OCI-LY7 (cell line): Measurements from ENCODE around the gene BTG4. TPM values are rescaled to one million over a fixed set of nuclear protein-coding genes. Genes with fewer than 3 reads are reported as not detected.

Experiments
- BruUV-seq: library from RNA; stranded (reverse); fragments of 400-500 nt; replicated peaks from 2 replicates; lab custom pipeline; 2021; lab: Mats Ljungman, UMichigan
- CTCF ChIA-PET: fragments of 300-600 bp; sonication (Branson Sonifier 250); formaldehyde crosslinking; loops from one replicate; lab custom pipeline; 2022; ENCODE audit warnings: antibody characterized with exemption; ENCODE audit not compliant: unreplicated experiment; lab: Charles Lee
- POLR2A ChIA-PET: fragments of 300-600 bp; sonication (Branson Sonifier 250); formaldehyde crosslinking; loops from one replicate; lab custom pipeline; 2022; ENCODE audit warnings: antibody characterized with exemption; lab: Charles Lee
- DNase-seq: peaks from one replicate; pipeline ENCODE4 v3.0.0-alpha.2; 2015; ENCODE audit warnings: low spot score
- H2AFZ ChIP-seq: fragments of 200-600 bp; sonication (generic), shearing (Covaris generic); 2 replicates; pipeline ENCODE4 v1.6.1; 2014; ENCODE audit warnings: mild to moderate bottlenecking, antibody characterized with exemption, low read length, moderate library complexity
- H3K27ac ChIP-seq: fragments of 200-600 bp; sonication (generic); 2 replicates; pipeline ENCODE4 v1.5.1; 2014; ENCODE audit warnings: mixed run types, low read depth, mild to moderate bottlenecking, moderate library complexity, low read length, inconsistent platforms; ENCODE audit not compliant: poor library complexity, severe bottlenecking
- H3K36me3 ChIP-seq: fragments of 200-600 bp; sonication (generic); 2 replicates; pipeline ENCODE4 v1.6.1; 2014; ENCODE audit warnings: mild to moderate bottlenecking, antibody characterized with exemption, low read length, moderate library complexity, mixed read lengths; ENCODE audit not compliant: insufficient read depth
- H3K4me1 ChIP-seq: fragments of 200-600 bp; sonication (generic); 2 replicates; pipeline ENCODE4 v1.5.1; 2014; ENCODE audit warnings: mild to moderate bottlenecking, low read length; ENCODE audit not compliant: insufficient read depth, poor library complexity, severe bottlenecking
- H3K4me2 ChIP-seq: fragments of 200-600 bp; sonication (generic); 2 replicates; pipeline ENCODE4 v1.6.1; 2014; ENCODE audit warnings: mild to moderate bottlenecking, low read length
- H3K4me3 ChIP-seq: fragments of 200-600 bp; sonication (generic); 2 replicates; pipeline ENCODE4 v1.5.1; 2014; ENCODE audit warnings: mild to moderate bottlenecking, low read depth, low read length; ENCODE audit not compliant: poor library complexity, severe bottlenecking
- H3K79me2 ChIP-seq: fragments of 200-600 bp; sonication (generic); 2 replicates; pipeline ENCODE4 v1.6.1; 2016; ENCODE audit warnings: low read depth, mild to moderate bottlenecking, low read length, moderate library complexity, mixed read lengths; ENCODE audit not compliant: insufficient read depth
- H3K9me2 ChIP-seq: fragments of 200-600 bp; sonication (generic); 2 replicates; pipeline ENCODE4 v1.6.1; 2016; ENCODE audit warnings: mild to moderate bottlenecking, low read length, mixed read lengths; ENCODE audit not compliant: insufficient read depth
- H3K9me3 ChIP-seq: fragments of 200-600 bp; sonication (generic); 2 replicates; pipeline ENCODE4 v1.6.1; 2014; ENCODE audit warnings: mild to moderate bottlenecking, mixed run types, low read length, mixed read lengths
- H4K20me1 ChIP-seq: fragments of 200-600 bp; sonication (generic); 2 replicates; pipeline ENCODE4 v1.6.1; 2014; ENCODE audit warnings: mild to moderate bottlenecking, antibody characterized with exemption, low read length, moderate library complexity, mixed read lengths; ENCODE audit not compliant: insufficient read depth
- CTCF ChIP-seq: fragments of 200-600 bp; sonication (generic); conservative IDR thresholded peaks from 2 replicates; pipeline ENCODE4 v1.5.1; 2014; ENCODE audit warnings: mild to moderate bottlenecking, antibody characterized with exemption, low read length, moderate library complexity, mixed read lengths
- EZH2phosphoT487 ChIP-seq: fragments of 200-600 bp; sonication (generic); IDR thresholded peaks from 2 replicates; pipeline ENCODE4 v1.6.1; 2018; ENCODE audit warnings: low read depth, borderline replicate concordance, mild to moderate bottlenecking, mixed run types, antibody characterized with exemption, low read length, moderate library complexity, mixed read lengths
- intact Hi-C: fragments of 100-400 bp; cut with micrococcal nuclease; formaldehyde crosslinking; loops from one replicate; pipeline ENCODE4 v1.10.0; 2022; ENCODE audit not compliant: unreplicated experiment
- total RNA-seq, 2 experiments: library from RNA; depleted of rRNA in 1 of 2; stranded (reverse); fragments of >200 nt in 1 of 2; shearing (Covaris generic) in 1 of 2; gene quantifications; 2 replicates each; pipeline ENCODE4 v1.2.3, GENCODE V29; 2014 to 2022

Gene BTG4
- total RNA-seq, 2 experiments from 2014 or later: not detected

GRCh38 chr11:111476366-111476765, 35.8 kb downstream of the BTG4 start:
- DNase-seq: no peak
- BruUV-seq: no TSS peak
- ChIA-PET POLR2A (interaction anchor here (0.6 to 1.6 kb wide), 3 partner anchors 15 to 211 kb away, joined by 3 read pairs; no protein-coding TSS in a partner anchor), CTCF (interaction anchor here (0.6 kb wide), 1 partner anchor 11 kb away, joined by 3 read pairs; no protein-coding TSS in a partner anchor)
- intact Hi-C loops: no loop called here
- no peaks in the 10 kb centered on the region for H3K9me3 ChIP-seq
- no peaks in the 10 kb centered on the region for H3K36me3 ChIP-seq
- no peak overlapping the region for H2AFZ ChIP-seq
- no peak overlapping the region for H3K4me3 ChIP-seq
- H3K27ac ChIP-seq: no peak overlapping the region
- no peaks in the 10 kb centered on the region for H3K9me2 ChIP-seq
- TF ChIP-seq EZH2phosphoT487 (no peak), CTCF (no peak)
- no peak overlapping the region for H3K4me2 ChIP-seq
- no peaks in the 10 kb centered on the region for H3K79me2 ChIP-seq
- no peaks in the 10 kb centered on the region for H4K20me1 ChIP-seq
- no peaks in the 10 kb centered on the region for H3K4me1 ChIP-seq

- no peak overlapping the region for H2AFZ ChIP-seq
- no TSS peak for BruUV-seq
- TF ChIP-seq EZH2phosphoT487 (no peak), CTCF (no peak)
- ChIA-PET POLR2A (interaction anchor here (0.6 to 1.3 kb wide), 3 partner anchors 14 to 939 kb away, joined by 3 read pairs; no protein-coding TSS in a partner anchor), CTCF (no interaction called here)
- no peak overlapping the region for H3K4me2 ChIP-seq
- H4K20me1 ChIP-seq: no peaks in the 10 kb centered on the region
- H3K36me3 ChIP-seq: no peaks in the 10 kb centered on the region
- no peak overlapping the region for H3K27ac ChIP-seq
- H3K9me2 ChIP-seq: no peaks in the 10 kb centered on the region
- no peaks in the 10 kb centered on the region for H3K9me3 ChIP-seq
- H3K4me1 ChIP-seq: no peaks in the 10 kb centered on the region
- intact Hi-C loops: no loop called here
- H3K79me2 ChIP-seq: no peaks in the 10 kb centered on the region
- no peak for DNase-seq
- no peak overlapping the region for H3K4me3 ChIP-seq
Observed at GRCh38 chr11:111474432-111474831, 37.8 kb downstream of the BTG4 start.

- POLR2A ChIA-PET: no interaction called here
Observed at GRCh38 chr11:111472228-111472627, 40.0 kb downstream of the BTG4 start.

More at GRCh38 chr11:111472228-111472627, 40.0 kb downstream of the BTG4 start:
- Histone ChIP-seq H3K9me2 (no peaks in the 10 kb centered on the region), H2AFZ (no peak overlapping the region), H3K27ac (no peak overlapping the region), H3K4me1 (no peaks in the 10 kb centered on the region), H3K79me2 (no peaks in the 10 kb centered on the region), H3K9me3 (no peaks in the 10 kb centered on the region), H3K4me3 (no peak overlapping the region), H3K36me3 (no peaks in the 10 kb centered on the region), H3K4me2 (no peak overlapping the region), H4K20me1 (no peaks in the 10 kb centered on the region)
- DNase-seq: no peak
- TF ChIP-seq EZH2phosphoT487 (no peak), CTCF (no peak)
- CTCF ChIA-PET: no interaction called here
- no TSS peak for BruUV-seq
- intact Hi-C loops: no loop called here
